Measurements from ENCODE around the gene BEAN1.

The BEAN1 gene

DNA sequence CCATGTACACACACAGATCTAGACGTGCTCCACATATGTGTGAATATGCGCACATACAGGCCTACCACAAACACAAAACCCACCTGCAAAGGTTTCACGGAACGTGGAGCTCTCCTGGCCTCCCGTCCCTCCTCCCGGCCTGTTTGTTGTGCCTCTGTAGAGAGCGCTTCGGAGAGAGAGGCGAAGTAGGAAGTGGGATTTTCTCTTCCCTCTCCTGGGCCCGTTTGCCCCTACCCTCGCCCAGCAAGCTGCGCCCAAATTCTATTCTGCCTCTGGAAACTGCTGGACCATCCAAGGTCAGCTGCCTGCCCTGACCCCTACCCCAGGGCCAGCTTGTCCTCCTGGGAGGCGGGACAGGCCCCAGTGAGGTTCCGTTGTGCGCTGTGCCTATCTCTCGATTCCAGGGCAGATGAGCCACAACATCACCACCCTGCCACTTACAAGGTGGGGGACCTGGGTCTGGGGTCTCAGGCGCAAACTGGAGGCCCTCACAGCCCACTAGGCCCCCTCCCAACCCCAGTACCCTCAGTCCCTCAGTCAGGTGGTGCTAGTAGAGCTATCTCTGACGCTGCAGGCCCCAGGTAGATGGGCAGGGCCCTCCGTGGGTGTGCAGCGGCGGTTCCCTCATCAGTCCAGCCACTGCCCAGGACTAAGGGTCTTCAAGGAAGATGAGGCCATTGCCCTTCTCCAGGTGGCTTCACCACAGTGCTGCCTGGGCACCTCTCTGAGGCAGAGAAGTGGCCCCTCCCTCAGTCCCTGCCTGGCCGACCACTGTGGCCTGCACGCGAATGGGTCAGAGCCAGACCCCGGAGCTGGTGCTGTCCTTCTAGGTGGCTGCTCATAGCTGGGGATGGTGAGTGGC lies 54.2 kb downstream of the BEAN1 start:
- TF ChIP-seq, protein P1, sequence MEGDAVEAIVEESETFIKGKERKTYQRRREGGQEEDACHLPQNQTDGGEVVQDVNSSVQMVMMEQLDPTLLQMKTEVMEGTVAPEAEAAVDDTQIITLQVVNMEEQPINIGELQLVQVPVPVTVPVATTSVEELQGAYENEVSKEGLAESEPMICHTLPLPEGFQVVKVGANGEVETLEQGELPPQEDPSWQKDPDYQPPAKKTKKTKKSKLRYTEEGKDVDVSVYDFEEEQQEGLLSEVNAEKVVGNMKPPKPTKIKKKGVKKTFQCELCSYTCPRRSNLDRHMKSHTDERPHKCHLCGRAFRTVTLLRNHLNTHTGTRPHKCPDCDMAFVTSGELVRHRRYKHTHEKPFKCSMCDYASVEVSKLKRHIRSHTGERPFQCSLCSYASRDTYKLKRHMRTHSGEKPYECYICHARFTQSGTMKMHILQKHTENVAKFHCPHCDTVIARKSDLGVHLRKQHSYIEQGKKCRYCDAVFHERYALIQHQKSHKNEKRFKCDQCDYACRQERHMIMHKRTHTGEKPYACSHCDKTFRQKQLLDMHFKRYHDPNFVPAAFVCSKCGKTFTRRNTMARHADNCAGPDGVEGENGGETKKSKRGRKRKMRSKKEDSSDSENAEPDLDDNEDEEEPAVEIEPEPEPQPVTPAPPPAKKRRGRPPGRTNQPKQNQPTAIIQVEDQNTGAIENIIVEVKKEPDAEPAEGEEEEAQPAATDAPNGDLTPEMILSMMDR (IDR thresholded peaks at IDR 0.05) = no peak

DNA sequence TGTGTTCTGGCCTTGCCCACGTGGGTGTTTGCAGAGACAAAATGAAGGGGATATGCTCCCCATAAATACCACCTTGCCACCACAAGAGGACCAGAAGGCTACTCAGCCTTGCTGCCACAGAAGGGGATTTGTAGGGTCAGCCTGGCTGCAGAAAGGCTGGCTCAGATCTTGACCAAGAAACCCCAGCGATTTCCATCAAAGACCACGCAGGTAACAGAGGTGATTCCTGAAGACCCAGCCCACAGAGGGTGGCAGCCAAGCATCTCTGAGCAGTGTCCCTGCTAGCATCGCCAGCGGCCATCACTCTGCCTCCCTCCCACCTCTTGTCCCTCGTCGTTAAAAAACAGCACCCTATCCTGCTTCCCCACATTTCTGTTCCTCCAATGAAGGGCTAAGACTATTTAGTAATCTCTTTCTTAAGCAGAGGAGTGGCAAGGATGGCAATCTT lies 54.9 kb downstream of the BEAN1 start:
- no peak overlapping the region for H3K4me3 ChIP-seq (ENCODE audit: low read depth, low read length)
- H2AFZ ChIP-seq = no peak overlapping the region
- TF ChIP-seq, protein P1 (IDR thresholded peaks at IDR 0.05) = no peak
- no peaks in the 10 kb centered on the region for H3K36me3 ChIP-seq (ENCODE audit: control insufficient read depth, insufficient read depth, low read length)
- H3K9me3 ChIP-seq (ENCODE audit: control insufficient read depth, low read length) = no peaks in the 10 kb centered on the region
- no peak overlapping the region for H3K27ac ChIP-seq
- no peaks in the 10 kb centered on the region for H3K79me2 ChIP-seq
- peaks cover 5% of the 10 kb centered on the region for H3K4me1 ChIP-seq
- no peak overlapping the region for H3K4me2 ChIP-seq (ENCODE audit: low read length)
- no peaks in the 10 kb centered on the region for H3K27me3 ChIP-seq (ENCODE audit: control insufficient read depth, insufficient read depth, low read length)
- no peak overlapping the region for H3K9ac ChIP-seq

More for the DNA sequence above, 54.2 kb downstream of the BEAN1 start:
- Histone ChIP-seq H3K4me2 (ENCODE audit: low read length) (no peak overlapping the region), H2AFZ (no peak overlapping the region), H3K27ac (no peak overlapping the region), H3K4me3 (ENCODE audit: low read depth, low read length) (no peak overlapping the region), H3K36me3 (ENCODE audit: control insufficient read depth, insufficient read depth, low read length) (no peaks in the 10 kb centered on the region), H3K27me3 (ENCODE audit: control insufficient read depth, insufficient read depth, low read length) (no peaks in the 10 kb centered on the region), H3K9me3 (ENCODE audit: control insufficient read depth, low read length) (no peaks in the 10 kb centered on the region), H3K4me1 (no peaks in the 10 kb centered on the region), H3K79me2 (no peaks in the 10 kb centered on the region), H3K9ac (no peak overlapping the region)

DNA sequence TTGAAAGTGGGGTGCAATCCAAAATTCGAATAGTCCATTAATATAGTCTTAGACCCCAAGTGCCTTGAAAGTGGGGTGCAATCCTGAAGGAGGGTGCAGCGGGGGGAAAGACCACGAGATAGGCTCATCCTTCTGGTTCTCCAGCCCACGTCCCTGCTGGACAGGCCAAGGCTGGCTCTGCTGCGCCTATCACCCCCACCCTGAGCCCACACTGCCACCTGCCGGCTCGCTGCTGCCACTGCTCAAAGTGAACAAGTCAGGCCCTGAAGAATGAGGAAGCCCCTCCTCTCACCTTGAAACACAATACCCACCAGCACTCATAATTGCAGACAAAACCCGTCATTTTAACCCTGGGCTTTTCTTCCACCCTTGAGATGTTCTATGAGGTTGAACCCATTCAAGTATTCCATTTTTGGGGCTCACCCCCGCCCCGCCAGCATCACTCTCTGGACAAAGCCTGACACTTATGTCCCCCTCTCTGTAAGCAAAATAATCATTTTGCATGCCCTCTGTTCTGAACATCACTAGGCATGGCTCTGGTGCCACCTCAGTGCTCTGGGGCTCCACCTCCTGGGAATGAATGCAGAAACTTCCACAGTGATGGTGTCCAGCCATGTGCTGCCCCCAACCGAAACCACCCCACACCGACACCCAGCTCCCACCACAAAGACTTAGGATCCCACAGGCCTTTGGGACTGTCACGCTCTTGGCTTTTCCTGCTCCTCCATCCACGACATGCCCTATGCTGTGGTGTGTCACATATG lies 56.8 kb downstream of the BEAN1 start:
- Histone ChIP-seq H3K4me1 (peaks cover 9% of the 10 kb centered on the region), H3K27ac (no peak overlapping the region), H3K4me2 (ENCODE audit: low read length) (no peak overlapping the region), H3K79me2 (no peaks in the 10 kb centered on the region), H3K27me3 (ENCODE audit: control insufficient read depth, insufficient read depth, low read length) (no peaks in the 10 kb centered on the region), H3K9ac (no peak overlapping the region), H3K36me3 (ENCODE audit: control insufficient read depth, insufficient read depth, low read length) (no peaks in the 10 kb centered on the region), H3K4me3 (ENCODE audit: low read depth, low read length) (no peak overlapping the region), H2AFZ (no peak overlapping the region), H3K9me3 (ENCODE audit: control insufficient read depth, low read length) (no peaks in the 10 kb centered on the region)
- TF ChIP-seq, protein P1 (IDR thresholded peaks at IDR 0.05) = peak; percentile 97

DNA sequence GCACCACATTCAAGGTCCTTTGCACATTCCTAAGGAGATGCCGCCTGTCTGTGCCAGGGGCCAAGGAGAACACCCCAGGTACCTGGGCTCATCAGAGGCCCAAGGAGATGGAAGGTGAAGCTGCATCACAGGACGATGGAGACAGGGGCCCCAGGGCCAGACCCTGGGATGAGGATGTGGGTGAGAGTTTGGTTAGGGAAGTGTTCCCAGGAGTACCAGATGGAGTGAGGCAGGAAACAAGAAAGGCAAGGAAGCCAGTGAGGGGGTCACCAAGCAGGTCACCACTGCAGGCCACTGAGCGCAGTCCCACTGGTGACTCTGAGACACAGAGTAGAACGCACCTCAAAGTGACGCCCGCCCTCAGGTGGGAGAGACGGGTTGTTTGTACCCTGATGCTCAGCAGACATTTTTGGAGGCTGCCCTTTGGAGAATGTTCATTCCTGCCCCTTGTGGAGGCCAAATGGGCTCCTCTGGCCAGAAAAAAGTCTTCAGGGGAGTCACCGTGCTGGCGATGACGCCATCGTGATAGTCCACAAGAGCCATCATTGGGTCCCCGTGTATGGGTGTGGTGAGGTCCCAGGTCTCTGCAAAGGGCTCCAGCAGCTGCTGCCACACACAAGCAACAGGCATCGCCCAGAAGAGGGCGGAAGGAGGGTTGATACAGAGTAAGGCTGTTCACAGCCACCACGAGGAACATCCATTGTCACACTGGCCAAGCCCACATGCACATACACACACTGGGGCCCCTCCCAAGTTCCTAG lies 57.5 kb downstream of the BEAN1 start:
- Histone ChIP-seq H3K4me1 (peaks cover 9% of the 10 kb centered on the region), H3K36me3 (ENCODE audit: control insufficient read depth, insufficient read depth, low read length) (no peaks in the 10 kb centered on the region), H3K27ac (no peak overlapping the region), H3K27me3 (ENCODE audit: control insufficient read depth, insufficient read depth, low read length) (no peaks in the 10 kb centered on the region), H3K9me3 (ENCODE audit: control insufficient read depth, low read length) (no peaks in the 10 kb centered on the region), H3K79me2 (no peaks in the 10 kb centered on the region), H3K4me2 (ENCODE audit: low read length) (no peak overlapping the region), H3K4me3 (ENCODE audit: low read depth, low read length) (no peak overlapping the region), H2AFZ (no peak overlapping the region), H3K9ac (no peak overlapping the region)
- TF ChIP-seq, protein P1 (IDR thresholded peaks at IDR 0.05) = no peak
